NCI-H460 (cell line): ENCODE measurements around the gene SBF2. TPM values are rescaled to one million over a fixed set of nuclear protein-coding genes. Genes with fewer than 3 reads are reported as not detected.
"Not testable (repeated sequence)": the region's sequence is repeated elsewhere in the genome, so short reads cannot be mapped to it uniquely, and the experiment has no call there.

ENCODE experiments used
- DNase-seq: peaks from one replicate; pipeline ENCODE4 v3.0.0-alpha.2; 2016; ENCODE audit warnings: low read depth; ENCODE audit errors: extremely low read depth
- total RNA-seq: library from RNA; depleted of rRNA; stranded (reverse); fragments of >200 nt; shearing (Covaris generic); gene quantifications from 2 replicates; pipeline ENCODE4 v1.2.3, GENCODE V29; 2014

Gene SBF2
- total RNA-seq, 1 experiment from 2014 or later = 27.2 TPM

DNA sequence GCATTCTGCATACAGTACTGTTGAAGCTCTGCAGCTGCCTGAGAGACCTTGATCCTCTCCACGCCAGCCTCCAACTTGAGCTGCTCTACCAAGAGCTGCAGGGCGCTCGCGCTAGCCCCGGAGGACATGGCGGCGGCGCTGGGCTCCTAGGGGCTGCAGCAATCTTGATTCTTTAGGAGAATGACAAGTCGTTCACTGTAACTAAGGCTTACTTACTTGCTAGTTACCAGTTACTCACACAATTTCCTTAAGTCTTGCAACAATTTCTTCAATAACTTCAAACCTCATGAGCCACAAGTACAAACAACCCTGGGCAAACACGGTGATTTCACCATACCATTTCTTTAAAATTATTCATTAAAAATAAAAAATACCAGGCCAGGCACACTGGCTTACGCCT lies 21.9 kb downstream of the SBF2 start:
- DNase-seq = no peak

DNA sequence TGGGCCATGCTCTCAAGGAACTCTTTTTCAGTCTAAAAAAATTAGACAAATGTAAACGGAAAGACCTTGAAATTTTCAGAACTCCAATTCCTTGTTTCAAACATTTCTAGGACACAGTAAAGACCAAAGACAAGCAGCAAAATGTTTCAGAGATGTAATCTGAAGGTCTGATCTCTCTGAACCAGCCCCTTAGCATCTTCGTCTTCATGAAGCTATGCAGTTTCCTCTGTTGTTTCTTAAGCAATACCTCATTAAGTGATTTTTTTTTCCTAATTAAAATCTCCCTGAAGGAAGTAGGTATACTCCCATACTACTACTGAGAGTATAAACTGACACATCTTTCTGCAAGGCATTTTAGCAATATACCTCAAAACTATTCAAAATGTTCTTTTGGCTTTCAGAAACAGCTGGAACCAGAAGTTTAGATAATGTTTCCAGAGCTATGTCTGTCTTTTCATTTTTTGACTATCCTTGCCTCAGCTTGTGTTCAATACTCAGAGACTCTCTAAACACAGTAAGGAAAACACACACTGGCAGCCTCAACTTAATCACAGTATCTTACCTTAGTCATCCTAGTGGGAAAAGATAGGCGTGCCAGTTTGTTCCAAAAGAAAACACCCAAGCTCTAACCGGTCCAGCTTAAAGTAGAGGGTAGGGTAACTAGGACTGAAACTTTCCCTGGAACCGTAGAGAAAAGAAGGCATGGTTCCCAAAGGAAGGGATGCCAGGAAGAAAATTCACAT lies 25.1 kb downstream of the SBF2 start:
- no peak for DNase-seq

DNA sequence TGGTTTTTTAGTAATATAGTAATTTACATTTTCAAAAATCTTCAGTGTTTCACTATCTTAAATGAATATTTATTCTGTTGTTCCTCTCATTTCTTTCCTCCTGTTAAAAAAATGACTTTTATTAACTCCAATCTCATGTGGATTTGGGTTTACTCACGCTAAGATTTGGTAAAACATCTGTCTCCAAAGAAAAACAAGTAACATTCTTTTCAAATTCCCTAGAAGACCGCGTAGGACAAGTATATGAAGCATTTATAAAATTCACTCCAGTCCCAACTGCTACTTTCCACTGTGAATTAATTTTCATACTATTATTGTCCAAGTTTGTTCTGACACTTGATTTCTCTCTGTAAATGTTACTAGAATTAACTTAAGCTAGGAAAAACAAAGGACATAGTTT lies 26.2 kb downstream of the SBF2 start:
- no peak for DNase-seq

DNA sequence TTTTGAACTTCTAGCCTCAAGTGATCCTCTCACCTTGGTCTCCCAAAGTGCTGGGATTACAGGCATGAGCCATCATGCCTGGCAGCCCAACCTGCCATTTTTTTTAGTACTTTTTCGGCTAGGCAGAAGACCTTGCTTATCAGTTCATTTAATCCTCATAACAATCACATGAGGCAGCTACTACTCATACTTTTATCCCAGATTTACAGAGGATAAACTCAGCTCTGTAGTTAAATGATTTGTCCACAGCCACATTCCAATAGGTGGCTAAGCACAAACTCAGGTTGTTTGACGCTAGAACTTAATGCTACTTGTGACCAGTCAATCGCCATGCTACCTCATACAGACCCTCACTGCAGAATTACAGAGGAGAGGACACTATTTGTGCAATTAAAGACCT lies 28.1 kb downstream of the SBF2 start:
- no peak for DNase-seq

DNA sequence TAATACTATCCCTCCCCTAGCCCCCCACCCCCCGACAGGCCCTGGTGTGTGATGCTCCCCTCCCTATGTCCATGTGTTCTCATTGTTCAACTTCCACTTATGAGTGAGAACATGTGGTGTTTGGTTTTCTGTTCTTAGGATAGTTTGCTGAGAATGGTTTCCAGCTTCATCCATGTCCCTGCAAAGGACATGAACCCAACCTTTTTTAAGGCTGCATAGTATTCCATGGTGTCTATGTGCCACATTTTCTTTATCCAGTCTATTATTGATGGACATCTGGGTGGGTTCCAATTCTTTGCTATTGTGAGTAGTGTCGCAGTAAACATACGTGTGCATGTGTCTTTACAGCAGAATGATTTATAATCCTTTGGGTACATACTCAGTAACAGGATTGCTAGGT lies 29.3 kb downstream of the SBF2 start:
- not testable (repeated sequence) for DNase-seq

DNA sequence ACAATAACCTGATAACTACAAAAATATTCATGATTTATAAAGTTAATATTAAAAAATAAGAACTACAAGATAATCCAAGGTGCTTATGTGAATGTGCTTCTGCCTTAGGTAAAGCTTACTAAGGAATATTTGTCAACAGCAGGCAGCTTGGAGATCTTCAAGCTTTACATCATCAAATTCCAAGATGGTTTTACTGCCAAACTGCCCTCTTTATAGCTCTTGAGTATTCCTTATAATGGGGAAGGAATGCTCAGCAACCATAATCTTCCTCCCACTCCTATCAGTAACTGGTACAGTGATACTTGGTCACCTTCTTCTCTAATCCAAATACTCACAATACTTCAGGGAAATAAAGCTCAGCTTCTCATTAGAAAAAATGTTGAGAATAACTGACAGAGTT lies 30.1 kb downstream of the SBF2 start:
- DNase-seq = no peak

DNA sequence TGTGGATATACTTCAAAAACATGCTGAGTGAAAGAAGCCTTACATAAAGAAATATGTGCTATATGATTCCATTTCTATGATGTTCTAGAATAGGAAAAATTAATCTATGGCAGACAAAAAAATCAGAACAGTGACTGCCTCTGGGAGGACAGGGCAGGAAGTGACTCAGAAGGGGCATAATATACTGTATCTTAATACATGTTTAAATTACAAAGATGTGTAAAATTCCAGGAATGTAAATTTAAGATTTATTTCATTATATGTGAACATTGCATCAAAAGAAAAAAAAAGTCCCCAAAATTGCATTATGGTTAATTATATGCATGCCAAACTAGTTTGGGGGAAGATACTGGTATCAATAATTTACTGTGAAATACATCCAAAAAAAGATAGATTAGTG lies 32.2 kb downstream of the SBF2 start:
- DNase-seq = no peak

DNA sequence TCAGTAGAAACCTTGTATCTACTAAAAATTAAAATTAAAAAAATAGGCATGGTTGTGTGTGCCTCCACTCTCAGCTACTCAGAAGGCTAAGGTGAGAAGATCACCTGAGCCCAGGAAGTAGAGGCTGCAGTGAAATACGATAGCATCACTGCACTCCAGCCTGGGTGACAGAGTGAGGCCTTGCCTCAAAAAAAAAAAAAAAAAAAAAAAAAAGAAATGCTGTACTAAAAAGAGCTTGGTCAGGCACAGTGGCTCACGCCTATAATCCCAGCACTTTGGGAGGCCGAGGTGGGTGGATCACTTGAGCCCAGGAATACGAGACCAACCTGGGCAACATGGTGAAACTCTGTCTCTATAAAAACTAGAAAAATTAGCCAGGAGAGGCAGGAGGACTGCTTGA lies 36.5 kb downstream of the SBF2 start:
- DNase-seq = no peak

DNA sequence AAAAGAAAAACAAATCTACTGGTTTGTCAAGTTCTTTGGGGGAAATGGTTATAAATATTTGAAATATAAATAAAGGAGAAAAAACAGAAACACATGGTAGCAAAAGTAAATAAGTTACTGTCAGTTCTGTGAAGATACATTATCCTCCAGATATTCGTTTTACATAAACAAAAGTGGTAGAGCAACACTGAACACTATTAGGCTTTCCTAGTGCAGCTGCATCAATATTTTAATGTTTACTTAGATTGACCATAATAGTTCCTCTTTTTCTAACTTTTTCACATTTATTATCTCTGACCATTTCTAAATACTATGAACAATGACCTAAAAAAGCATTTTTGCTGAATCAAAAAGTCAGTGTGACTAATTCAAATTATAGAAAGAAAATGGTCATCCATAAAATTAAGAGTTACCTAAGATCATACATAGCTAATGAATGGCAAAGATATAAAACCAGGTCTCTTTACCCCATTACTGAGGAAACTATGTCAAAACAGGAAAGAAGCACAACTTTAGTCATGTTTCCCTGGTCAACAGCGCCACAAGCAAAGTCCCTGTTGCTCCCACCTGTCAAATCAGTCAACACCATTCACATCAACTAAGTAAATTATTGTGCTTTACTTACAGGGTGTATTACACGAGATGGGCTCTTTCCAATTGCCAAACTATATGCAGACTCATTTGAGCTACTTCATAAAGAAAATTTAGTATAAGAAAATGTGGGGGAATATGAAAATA lies 38.5 kb downstream of the SBF2 start:
- DNase-seq = no peak

DNA sequence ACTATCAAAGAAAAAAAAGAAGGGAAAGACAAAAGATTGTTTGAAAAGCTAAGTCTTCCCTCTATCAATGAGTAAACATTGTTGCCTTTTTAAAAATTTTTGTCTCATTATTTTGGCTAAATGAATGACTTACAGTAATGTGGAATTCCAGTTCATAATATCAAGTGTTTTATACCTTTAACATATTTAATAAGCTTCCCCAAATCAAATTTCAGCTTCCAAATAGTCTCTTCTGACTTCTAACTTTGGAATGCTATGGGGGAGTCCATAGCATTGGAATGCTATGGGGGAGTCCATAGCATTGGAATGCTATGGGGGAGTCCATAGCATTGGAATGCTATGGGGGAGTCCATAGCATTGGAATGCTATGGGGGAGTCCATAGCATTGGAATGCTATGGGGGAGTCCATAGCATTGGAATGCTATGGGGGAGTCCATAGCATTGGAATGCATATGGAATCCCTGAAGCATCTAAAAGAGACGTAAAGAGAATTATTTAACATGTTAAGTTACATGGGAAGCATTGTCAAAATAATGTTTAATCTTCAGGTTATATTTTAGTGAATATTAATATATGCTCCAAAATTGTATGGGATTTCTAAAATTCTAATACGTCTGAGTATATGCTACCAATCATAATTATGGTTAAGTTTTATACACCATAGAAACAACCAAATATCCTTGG lies 44.4 kb downstream of the SBF2 start:
- DNase-seq = not testable (repeated sequence)

DNA sequence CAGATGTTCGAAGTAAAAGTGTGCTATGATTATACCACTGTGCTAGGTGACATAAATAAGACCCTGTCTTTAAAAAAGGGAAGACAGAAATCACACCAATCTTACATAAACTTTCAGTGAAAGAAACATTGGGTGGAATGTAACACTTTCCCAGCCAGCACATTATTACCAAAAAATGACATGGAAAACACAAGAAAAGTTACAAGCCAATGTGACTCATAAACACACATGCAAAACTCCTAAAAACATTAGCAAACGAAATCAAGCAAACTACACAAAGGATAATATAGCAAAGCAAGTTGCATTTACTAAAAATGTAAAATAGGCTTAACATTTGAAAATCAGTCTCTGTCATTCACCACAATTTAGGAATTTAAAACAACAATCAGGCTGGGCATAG lies 47.0 kb downstream of the SBF2 start:
- DNase-seq = no peak

DNA sequence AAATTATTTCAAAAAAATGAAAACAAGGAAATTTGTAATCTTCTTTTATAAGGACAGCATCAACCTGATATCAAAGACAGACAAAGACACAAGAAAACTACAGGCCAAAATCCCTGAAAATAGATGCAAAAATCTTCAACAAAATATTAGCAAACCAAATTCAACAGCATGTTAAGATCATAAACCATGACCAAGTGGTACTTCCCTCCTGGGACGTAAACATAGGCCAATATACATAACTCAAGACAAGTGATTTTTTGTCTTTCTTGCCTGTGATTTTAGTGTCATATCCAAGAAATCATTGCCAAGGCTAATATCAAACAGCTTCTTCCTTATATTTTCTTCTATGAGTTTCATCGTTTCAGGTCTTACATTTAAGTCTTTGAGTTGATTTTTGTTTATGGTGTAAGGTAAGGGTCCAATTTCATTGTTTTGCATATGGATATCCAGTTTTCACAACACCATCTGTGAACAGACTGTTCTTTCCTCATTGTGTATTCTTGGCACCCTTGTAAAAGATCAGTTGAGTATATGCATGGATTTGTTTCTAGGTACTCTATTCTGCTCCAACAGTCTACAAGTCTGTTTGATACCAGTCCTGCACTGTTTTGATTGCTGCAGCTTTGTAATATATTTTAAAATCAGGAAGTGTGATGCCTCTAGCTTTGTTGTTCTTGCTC lies 50.0 kb downstream of the SBF2 start:
- DNase-seq = no peak

DNA sequence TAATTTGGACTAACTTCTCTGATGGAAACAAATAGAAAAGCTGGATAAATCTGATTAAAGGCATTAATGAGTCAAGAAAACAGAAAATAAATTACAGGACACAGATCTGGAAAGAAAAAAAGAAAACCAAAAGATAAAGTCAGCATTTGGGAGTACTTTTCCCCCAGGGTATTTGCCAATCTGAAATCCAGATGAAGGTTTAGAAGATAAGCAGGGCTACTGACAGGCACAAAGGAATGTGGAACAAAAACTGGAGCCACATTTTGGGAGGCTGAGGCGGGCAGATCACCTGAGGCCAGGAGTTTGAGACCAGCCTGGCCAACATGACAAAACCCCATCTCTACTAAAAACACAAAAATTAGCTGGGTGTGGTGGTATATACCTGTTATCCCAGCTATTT lies 57.2 kb downstream of the SBF2 start:
- no peak for DNase-seq

DNA sequence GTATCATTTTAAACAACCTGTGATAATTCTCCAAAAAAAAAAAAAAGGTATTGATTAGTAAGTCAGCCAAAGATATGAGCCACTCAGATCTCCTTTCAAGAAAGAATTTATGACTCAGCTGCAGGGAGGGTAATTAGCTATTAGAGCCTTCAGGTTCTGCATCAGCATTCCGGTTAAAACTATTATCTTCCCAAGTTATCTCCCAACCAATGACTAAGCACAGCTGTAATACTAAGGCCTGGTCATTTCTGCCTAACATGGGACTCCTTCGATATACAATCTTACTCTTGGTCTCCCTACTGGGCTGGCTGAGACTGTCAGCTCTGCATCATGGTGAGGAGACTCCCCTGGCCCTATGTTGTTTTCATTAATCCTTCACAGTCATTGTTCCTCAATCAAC lies 60.4 kb downstream of the SBF2 start:
- DNase-seq = no peak

DNA sequence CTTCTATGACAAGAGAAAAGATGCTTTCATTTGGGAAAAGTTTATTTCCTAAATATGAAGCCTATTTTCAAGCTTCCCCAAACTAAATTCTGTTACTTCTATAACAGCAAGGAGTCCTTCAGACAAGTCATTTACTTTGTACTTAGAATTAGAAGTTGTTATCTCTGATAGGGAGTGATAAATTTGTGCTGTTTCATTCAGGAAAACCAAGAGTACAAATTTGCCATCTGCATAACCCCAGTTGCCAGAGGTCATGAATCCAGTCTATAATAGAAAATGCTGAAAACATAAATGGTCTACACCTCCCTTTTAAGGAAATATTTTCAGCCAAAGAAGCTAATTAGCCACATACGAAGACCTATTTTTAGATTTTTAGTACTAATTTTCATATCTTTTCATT lies 61.3 kb downstream of the SBF2 start:
- DNase-seq = no peak

DNA sequence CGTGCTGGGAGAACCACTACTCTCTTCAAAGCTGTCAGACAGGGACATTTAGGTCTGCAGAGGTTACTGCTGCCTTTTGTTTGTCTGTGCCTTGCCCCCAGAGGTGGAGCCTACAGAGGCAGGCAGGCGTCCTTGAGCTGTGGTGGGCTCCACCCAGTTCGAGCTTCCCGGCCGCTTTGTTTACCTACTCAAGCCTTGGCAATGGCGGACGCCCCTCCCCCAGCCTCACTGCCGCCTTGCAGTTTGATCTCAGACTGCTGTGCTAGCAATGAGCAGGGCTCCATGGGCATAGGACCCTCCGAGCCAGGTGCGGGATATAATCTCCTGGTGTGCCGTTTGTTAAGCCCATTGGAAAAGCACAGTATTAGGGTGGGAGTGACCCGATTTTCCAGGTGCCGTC lies 62.2 kb downstream of the SBF2 start:
- not testable (repeated sequence) for DNase-seq

DNA sequence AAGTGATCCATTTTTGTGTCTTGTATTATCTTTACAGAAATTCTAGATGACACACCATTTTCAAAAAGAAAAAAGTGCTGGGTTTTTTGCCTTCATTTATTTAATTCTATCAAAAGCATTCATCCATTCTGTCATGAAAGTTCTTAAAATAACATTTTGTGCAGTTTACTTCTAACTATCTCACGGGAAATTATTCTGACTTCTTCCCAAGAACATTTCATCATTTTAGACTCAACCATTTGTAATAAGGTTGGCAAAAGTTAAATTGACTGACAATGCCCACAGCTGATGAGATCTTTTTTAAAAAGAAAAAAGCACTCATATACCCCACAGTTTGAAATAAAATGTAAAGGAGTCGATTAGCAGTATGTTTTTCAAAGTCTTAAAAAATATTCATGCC lies 68.5 kb downstream of the SBF2 start:
- no peak for DNase-seq

DNA sequence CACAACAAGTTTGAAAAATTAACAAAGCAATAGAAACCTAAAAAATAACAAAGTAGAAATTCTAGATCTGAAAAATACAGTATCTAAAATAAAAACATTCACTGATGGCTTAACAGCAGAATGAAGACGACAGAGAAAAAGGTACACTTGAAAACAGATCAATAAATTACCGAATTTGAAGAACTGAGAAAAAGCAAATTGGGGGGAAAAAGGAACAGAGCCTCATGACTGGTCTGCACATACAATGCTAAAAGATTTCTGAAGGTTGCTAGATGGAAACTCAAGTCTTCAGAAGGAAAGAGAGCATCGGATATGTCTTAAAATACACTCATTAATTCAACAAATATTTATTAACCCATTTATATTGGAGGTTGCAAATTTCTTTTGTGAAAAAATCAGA lies 71.6 kb downstream of the SBF2 start:
- DNase-seq = no peak

DNA sequence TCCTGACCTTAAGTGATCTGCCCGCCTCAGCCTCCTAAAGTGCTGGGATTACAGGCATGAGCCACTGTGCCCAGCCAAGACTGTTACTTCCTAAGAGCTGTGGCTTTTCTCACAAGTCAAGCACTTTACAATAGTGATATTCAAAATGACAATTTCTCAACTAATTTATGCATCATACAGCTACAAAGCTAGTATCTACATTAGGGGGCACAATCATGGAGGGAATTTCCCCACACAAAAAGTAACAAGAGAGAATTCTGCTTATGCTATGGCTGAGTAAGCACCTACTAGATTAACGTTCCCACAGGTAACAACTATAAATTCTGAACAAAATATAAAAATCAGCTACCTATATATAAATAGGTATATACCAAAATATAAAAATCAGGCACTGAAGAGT lies 72.7 kb downstream of the SBF2 start:
- DNase-seq = no peak

DNA sequence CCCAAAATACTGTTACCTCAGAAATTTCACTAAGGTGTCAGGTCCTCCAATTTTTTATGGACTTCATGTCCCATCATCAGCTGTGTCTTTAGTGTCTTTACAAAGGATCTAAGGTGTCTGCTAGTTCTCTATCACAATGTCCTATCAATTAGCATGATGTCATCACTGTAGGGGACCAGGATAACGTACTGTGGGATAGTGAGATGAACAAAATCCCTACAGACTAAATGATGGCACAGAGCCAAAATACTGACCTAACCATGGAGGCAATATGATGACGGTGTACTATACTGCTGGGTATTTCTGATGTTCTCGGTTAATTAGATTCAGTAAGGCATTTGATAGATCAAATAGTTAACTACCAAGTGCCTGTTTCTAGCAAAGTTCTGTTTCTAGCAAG lies 82.5 kb downstream of the SBF2 start:
- no peak for DNase-seq

DNA sequence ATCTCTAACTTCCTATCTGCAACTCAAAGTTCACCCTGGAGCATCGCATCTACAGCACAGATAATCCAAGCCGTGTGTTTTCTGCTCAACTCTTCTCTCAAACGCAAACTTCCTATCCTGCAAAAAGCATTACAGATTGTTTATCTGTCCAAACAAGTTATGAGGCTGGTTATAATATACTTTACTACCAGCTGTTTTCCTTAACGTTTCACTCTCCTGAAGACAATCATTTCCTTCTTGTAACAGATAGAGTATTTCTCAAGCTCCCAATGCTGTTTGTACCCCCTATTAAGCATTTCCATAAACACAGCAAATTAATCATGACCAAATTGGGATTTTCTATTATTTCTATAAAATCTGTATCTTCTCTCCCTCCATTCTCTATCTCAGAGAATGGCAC lies 84.7 kb downstream of the SBF2 start:
- no peak for DNase-seq
